ENCODE measurements around the gene B9D1.

B9D1 gene

GRCh38 chr17:19362277-19363113 is at the start of gene B9D1:
Gene B9D1 (minus strand): TSS chr17:19362723. CDS start chr17:19362569, 154 bp downstream.
- peak within 1 kb of the TSS; percentile 71 for H3K4me3 ChIP-seq (ENCODE audit: control insufficient read depth, low read depth, low read length)
- peak; percentile 88 for DNase-seq (ENCODE audit: low read depth)
- TF ChIP-seq, protein P1, sequence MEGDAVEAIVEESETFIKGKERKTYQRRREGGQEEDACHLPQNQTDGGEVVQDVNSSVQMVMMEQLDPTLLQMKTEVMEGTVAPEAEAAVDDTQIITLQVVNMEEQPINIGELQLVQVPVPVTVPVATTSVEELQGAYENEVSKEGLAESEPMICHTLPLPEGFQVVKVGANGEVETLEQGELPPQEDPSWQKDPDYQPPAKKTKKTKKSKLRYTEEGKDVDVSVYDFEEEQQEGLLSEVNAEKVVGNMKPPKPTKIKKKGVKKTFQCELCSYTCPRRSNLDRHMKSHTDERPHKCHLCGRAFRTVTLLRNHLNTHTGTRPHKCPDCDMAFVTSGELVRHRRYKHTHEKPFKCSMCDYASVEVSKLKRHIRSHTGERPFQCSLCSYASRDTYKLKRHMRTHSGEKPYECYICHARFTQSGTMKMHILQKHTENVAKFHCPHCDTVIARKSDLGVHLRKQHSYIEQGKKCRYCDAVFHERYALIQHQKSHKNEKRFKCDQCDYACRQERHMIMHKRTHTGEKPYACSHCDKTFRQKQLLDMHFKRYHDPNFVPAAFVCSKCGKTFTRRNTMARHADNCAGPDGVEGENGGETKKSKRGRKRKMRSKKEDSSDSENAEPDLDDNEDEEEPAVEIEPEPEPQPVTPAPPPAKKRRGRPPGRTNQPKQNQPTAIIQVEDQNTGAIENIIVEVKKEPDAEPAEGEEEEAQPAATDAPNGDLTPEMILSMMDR (conservative IDR thresholded peaks at IDR 0.05; ENCODE audit: control insufficient read depth, insufficient read depth, low read depth, low read length): peak; percentile 78

DNA sequence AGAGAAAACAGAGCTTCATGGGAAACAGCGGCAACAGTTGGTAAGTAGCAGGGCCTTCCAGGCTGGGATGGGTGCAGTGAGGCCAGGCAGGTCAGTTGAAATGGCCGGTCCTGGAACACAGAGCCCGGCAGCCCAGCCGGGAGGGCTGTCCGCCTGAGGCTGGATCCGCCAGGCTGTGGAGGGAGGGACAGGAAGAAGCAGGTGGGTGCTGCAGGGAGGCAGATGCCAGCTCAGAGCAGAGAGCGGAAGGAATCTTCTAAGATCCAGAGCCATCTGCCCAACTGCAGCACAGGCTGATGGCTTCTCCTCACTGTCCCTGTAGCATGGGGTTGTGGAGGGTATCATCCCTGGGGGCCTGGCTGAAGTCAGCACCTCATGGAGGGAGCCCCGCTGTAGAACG is 49.1 kb upstream of the B9D1 start:
- TF ChIP-seq, protein P1 (conservative IDR thresholded peaks at IDR 0.05; ENCODE audit: control insufficient read depth, insufficient read depth, low read depth, low read length): no peak
- no peak overlapping the region for H3K4me3 ChIP-seq (ENCODE audit: control insufficient read depth, low read depth, low read length)
- no peak for DNase-seq (ENCODE audit: low read depth)

DNA sequence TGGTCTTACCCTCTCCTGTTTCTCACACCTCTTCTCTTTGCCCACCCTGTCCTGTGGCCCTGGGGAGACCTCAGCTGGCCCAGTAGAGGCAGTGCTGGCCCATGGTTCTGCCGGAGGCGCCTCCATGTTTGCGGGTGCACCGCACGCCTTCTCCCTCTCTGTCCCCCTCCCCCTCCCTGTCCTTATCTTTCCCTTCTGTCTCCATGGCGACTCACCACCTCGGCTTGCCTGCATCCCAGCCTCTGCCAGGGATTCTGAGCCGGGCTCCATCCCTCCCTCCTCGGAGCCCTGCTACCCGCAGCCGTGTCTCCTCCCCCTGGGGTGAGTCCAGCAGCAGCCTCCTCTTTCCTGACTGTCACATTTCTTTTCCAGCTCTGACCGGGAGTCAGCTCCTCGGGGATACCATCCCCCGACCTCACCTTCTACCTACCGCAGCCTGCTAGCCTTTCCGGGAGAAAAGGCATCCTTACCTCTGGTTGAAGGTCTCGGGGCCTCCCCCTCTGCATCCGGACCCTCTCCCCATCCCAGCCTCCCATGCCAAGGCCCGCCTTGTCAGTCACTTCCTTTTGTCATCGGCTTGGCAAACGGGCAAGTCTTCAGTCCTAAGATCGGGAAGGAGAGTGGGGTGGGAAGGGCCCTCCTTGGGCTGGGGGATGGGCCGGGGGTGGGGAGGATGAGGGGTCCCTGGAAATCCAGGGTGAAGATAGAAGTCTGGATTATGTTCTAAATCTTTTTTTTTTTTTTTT is 48.5 kb upstream of the B9D1 start, which contains the start of gene RNF112:
Gene RNF112 (plus strand): TSS at position 358 of the 746 bp plus-strand sequence. CDS start 177 bp downstream, at position 535.
- peak; percentile 40 for DNase-seq (ENCODE audit: low read depth)
- TF ChIP-seq, protein P1 (conservative IDR thresholded peaks at IDR 0.05; ENCODE audit: control insufficient read depth, insufficient read depth, low read depth, low read length): no peak
- H3K4me3 ChIP-seq (ENCODE audit: control insufficient read depth, low read depth, low read length): no peak within 1 kb of the TSS

DNA sequence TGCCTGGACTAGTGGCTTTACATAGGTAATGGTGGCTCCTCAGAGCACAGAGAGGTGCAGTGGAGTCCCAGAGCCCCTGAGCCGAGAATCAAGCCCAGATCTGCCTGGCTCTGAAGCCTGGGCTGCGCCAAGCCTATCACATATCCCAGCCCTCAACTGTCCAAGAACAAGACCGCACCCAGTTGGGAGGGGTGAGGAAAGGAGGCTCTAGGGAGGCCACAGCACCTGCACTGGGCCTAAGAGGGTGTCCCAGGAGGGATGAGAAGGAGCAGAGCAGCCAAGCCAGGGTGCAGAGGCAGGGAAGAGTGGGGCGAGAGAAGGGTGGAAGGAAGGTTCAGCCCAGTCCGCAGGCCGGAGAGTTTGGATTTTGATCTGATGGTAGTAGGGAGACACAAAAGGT is 47.6 kb upstream of the B9D1 start:
- H3K4me3 ChIP-seq (ENCODE audit: control insufficient read depth, low read depth, low read length): no peak overlapping the region
- DNase-seq (ENCODE audit: low read depth): no peak
- TF ChIP-seq, protein P1 (conservative IDR thresholded peaks at IDR 0.05; ENCODE audit: control insufficient read depth, insufficient read depth, low read depth, low read length): no peak

DNA sequence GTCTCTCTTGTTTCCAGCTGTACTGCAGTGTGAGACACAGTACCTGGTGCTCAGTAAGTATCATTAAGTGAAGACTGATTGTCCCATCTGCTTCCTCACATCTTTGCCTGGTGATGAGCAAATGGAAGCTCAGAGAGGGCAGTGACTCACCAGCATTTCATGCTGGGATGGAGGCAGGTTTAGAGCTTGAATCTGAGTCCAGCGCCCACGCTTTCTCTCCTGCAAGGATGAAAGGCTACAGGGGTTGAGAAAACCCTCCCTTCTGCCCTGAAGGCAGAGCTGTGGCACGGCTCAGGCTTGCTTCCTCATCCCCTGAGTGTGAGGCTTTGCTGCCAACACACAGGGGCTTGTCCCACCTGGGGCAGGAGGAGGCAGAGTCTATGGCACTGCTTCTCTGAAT is 47.0 kb upstream of the B9D1 start:
- TF ChIP-seq, protein P1 (conservative IDR thresholded peaks at IDR 0.05; ENCODE audit: control insufficient read depth, insufficient read depth, low read depth, low read length): no peak
- peak; percentile 89 for DNase-seq (ENCODE audit: low read depth)
- no peak overlapping the region for H3K4me3 ChIP-seq (ENCODE audit: control insufficient read depth, low read depth, low read length)

GRCh38 chr17:19409066-19409465 is 46.5 kb upstream of the B9D1 start:
- H3K4me3 ChIP-seq (ENCODE audit: control insufficient read depth, low read depth, low read length): no peak overlapping the region
- TF ChIP-seq, protein P1 (conservative IDR thresholded peaks at IDR 0.05; ENCODE audit: control insufficient read depth, insufficient read depth, low read depth, low read length): no peak

More at GRCh38 chr17:19409066-19409465, 46.5 kb upstream of the B9D1 start:
- no peak for DNase-seq (ENCODE audit: low read depth)
